Measurements from ENCODE around the gene ZBTB16. TPM values are rescaled to one million over a fixed set of nuclear protein-coding genes. Genes with fewer than 3 reads are reported as not detected.

Gene ZBTB16
- total and polyA plus RNA-seq, 2 of the 13 experiments (the other 11 are each of a cell fraction or from before 2014, with no cell fraction given) = not detected

- FAIRE-seq (no peak), ATAC-seq (no peak), DNase-seq (ENCODE audit: low spot score) (no peak)
- in situ Hi-C loops (cut with HindIII; ENCODE audit: extremely low pct_ligation_motif_present, low pct_unique_long_range_greater_than_20kb) (no loop called here), intact Hi-C loops (cut with micrococcal nuclease; ENCODE audit: unreplicated experiment) (loop anchor here (10.0 kb wide), 1 partner anchor 79 kb away; no protein-coding TSS in a partner anchor)
- H3K4me2 ChIP-seq (ENCODE audit: low read depth, low read length) = no peak overlapping the region
- ChIA-PET CTCF (ENCODE audit: low intra/inter-chr PET ratio, low total read pairs) (no interaction called here), POLR2A (no interaction called here)
- no peaks in the 10 kb centered on the region for H3K9me3 ChIP-seq (ENCODE audit: low read length)
- H3K9ac ChIP-seq (ENCODE audit: insufficient read depth, low read depth, low read length) = no peak overlapping the region
- no peaks in the 10 kb centered on the region for H3K4me1 ChIP-seq (ENCODE audit: insufficient read depth, low read length)
- no peak overlapping the region for H3K4me3 ChIP-seq (replicated peaks in 1 of 3; ENCODE audit: insufficient read depth in 1 of 3, low read depth in 2 of 3, low read length in 3 of 3)
- H4K20me1 ChIP-seq (ENCODE audit: insufficient read depth, low read length) = no peaks in the 10 kb centered on the region
- 53% methylated on average over 6 of the region's 6 CpGs for WGBS (ENCODE audit: low lambda C conversion rate)
- H3K79me2 ChIP-seq (ENCODE audit: insufficient read depth, low read length) = no peaks in the 10 kb centered on the region
- H3K36me3 ChIP-seq (replicated peaks in 1 of 2; ENCODE audit: control insufficient read depth in 1 of 2, insufficient read depth in 2 of 2, low read length in 2 of 2) = no peaks in the 10 kb centered on the region
- H2AFZ ChIP-seq (ENCODE audit: low read length) = no peak overlapping the region
- TF ChIP-seq ZNF780A (CRISPR knock-in tag; IDR thresholded peaks at IDR 0.05) (no peak), NKX3-1 (CRISPR knock-in tag; IDR thresholded peaks at IDR 0.05) (no peak), MTA3 (CRISPR knock-in tag; IDR thresholded peaks at IDR 0.05) (no peak), SOX13 (IDR thresholded peaks at IDR 0.05) (no peak), SOX13 (CRISPR knock-in tag; conservative IDR thresholded peaks at IDR 0.05 in 1 of 2, IDR thresholded peaks at IDR 0.05 in 1 of 2) (no peak)
- BruUV-seq (replicated peaks) = no TSS peak
- no peaks in the 10 kb centered on the region for H3K27me3 ChIP-seq (ENCODE audit: control insufficient read depth in 1 of 2, insufficient read depth in 2 of 2, low read length in 2 of 2)
- H3K27ac ChIP-seq (ENCODE audit: extremely low read length, insufficient read depth, low read length) = no peak overlapping the region
Observed at GRCh38 chr11:114185436-114185835, 125.9 kb downstream of the ZBTB16 start.

DNA sequence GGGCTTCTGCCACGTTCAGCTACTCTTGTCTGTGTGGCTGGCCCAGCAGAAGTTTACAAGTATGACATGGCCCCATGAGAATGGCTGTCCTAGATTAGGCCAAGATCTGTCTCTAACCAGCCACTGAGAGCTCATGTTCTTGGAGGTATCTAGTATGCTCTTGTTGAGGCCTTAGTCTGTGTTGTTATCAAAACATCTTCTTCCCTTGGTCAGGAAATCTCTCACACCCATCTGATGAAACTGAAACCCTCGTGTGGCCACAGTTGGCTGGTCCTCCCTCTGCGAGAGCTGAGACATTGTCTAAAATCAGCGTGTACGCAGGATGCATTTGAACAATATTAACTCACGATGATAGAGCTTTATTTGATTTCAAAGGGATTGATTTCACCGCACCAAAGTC, 127.7 kb downstream of the ZBTB16 start:
- intact Hi-C loops (cut with micrococcal nuclease; ENCODE audit: unreplicated experiment) = loop anchor here (10.0 kb wide), 1 partner anchor 78 kb away; no protein-coding TSS in a partner anchor
- in situ Hi-C loops (cut with HindIII; ENCODE audit: extremely low pct_ligation_motif_present, low pct_unique_long_range_greater_than_20kb) = no loop called here
- TF ChIP-seq ZNF816 (CRISPR knock-in tag; IDR thresholded peaks at IDR 0.05; ENCODE audit: borderline replicate concordance) (no peak), PAWR (CRISPR knock-in tag; IDR thresholded peaks at IDR 0.05; ENCODE audit: borderline replicate concordance) (no peak), DNMT3B (CRISPR knock-in tag; conservative IDR thresholded peaks at IDR 0.05) (no peak), REXO4 (CRISPR knock-in tag; IDR thresholded peaks at IDR 0.05; ENCODE audit: borderline replicate concordance) (no peak), ZNF687 (CRISPR knock-in tag; IDR thresholded peaks at IDR 0.05) (no peak), MYPOP (CRISPR knock-in tag; IDR thresholded peaks at IDR 0.05) (no peak), PRPF4 (IDR thresholded peaks at IDR 0.05; ENCODE audit: low read depth, low read length, poor library complexity, severe bottlenecking) (no peak)
- TF ChIP-seq, protein P1, sequence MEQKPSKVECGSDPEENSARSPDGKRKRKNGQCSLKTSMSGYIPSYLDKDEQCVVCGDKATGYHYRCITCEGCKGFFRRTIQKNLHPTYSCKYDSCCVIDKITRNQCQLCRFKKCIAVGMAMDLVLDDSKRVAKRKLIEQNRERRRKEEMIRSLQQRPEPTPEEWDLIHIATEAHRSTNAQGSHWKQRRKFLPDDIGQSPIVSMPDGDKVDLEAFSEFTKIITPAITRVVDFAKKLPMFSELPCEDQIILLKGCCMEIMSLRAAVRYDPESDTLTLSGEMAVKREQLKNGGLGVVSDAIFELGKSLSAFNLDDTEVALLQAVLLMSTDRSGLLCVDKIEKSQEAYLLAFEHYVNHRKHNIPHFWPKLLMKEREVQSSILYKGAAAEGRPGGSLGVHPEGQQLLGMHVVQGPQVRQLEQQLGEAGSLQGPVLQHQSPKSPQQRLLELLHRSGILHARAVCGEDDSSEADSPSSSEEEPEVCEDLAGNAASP (CRISPR knock-in tag; IDR thresholded peaks at IDR 0.05; ENCODE audit: borderline replicate concordance) = no peak

More for the DNA sequence above, 127.7 kb downstream of the ZBTB16 start:
- Histone ChIP-seq H3K4me2 (ENCODE audit: low read depth, low read length) (no peak overlapping the region), H3K9ac (ENCODE audit: insufficient read depth, low read depth, low read length) (no peak overlapping the region), H3K4me3 (replicated peaks in 1 of 3; ENCODE audit: insufficient read depth in 1 of 3, low read depth in 2 of 3, low read length in 3 of 3) (no peak overlapping the region), H3K27me3 (ENCODE audit: control insufficient read depth in 1 of 2, insufficient read depth in 2 of 2, low read length in 2 of 2) (no peaks in the 10 kb centered on the region), H3K36me3 (replicated peaks in 1 of 2; ENCODE audit: control insufficient read depth in 1 of 2, insufficient read depth in 2 of 2, low read length in 2 of 2) (no peaks in the 10 kb centered on the region), H3K27ac (ENCODE audit: extremely low read length, insufficient read depth, low read length) (no peak overlapping the region), H3K4me1 (ENCODE audit: insufficient read depth, low read length) (no peaks in the 10 kb centered on the region), H3K9me3 (ENCODE audit: low read length) (no peaks in the 10 kb centered on the region), H3K79me2 (ENCODE audit: insufficient read depth, low read length) (no peaks in the 10 kb centered on the region), H2AFZ (ENCODE audit: low read length) (no peak overlapping the region), H4K20me1 (ENCODE audit: insufficient read depth, low read length) (no peaks in the 10 kb centered on the region)
- no TSS peak for BruUV-seq (replicated peaks)
- DNase-seq (ENCODE audit: low spot score) (no peak), FAIRE-seq (no peak), ATAC-seq (no peak)
- ChIA-PET POLR2A (no interaction called here), CTCF (ENCODE audit: low intra/inter-chr PET ratio, low total read pairs) (no interaction called here)
- 30% methylated on average over 7 of the region's 7 CpGs for WGBS (ENCODE audit: low lambda C conversion rate)

Data from HepG2 (cell line).